ENCODE data around the gene LHFPL2.

GRCh38 chr5:78600687-78601414 lies 47.7 kb downstream of the LHFPL2 start:
- TF ChIP-seq CTCF (IDR thresholded peaks at IDR 0.05), result no peak
- TF ChIP-seq POLR2A (IDR thresholded peaks at IDR 0.05), result no peak

All from body of pancreas (tissue), 4 donors.